CD4-positive, alpha-beta T cell (primary cell): ENCODE data around the gene RBCK1. TPM values are rescaled to one million over a fixed set of nuclear protein-coding genes. Genes with fewer than 3 reads are reported as not detected.

Source experiments
- ATAC-seq: fragments of 200-7000 bp; cut with Tn5 transposase; one replicate; pipeline ENCODE4 v1.10.0; 2022; ENCODE audit warnings: mild to moderate bottlenecking; ENCODE audit not compliant: poor library complexity
- CTCF ChIA-PET: fragments of 350-600 bp; sonication (Branson Sonifier 250); formaldehyde crosslinking; loops from one replicate; lab custom pipeline; 2021; ENCODE audit warnings: antibody characterized with exemption, inconsistent platforms; lab: Charles Lee
- POLR2A ChIA-PET: fragments of 350-600 bp; sonication (Branson Sonifier 250); formaldehyde crosslinking; loops from one replicate; lab custom pipeline; 2021; ENCODE audit warnings: antibody characterized with exemption, inconsistent platforms; lab: Charles Lee
- DNase-seq, 14 experiments: peaks; one replicate each; pipeline ENCODE4 v3.0.0-alpha.2; 2013 to 2020; ENCODE audit warnings: mixed read lengths in 2 of 14
- H3K27ac ChIP-seq, 2 donors: one replicate each; pipeline versions ENCODE4 v1.5.1 to v1.7.0; 2013; ENCODE audit warnings: low read length in 2 of 2, low read depth in 1 of 2, mild to moderate bottlenecking in 1 of 2
- H3K27me3 ChIP-seq, 2 experiments: 1 replicate in 1 of 2; 2 replicates in 1 of 2; pipeline versions ENCODE4 v1.6.1 to v1.7.0; 2013; ENCODE audit warnings: low read length in 2 of 2, control low read depth in 1 of 2, mild to moderate bottlenecking in 1 of 2, moderate library complexity in 1 of 2; ENCODE audit not compliant: insufficient read depth in 2 of 2, control insufficient read depth in 1 of 2
- H3K36me3 ChIP-seq: one replicate; pipeline ENCODE4 v1.6.1; 2013; ENCODE audit warnings: low read length, control low read depth; ENCODE audit not compliant: insufficient read depth
- H3K4me1 ChIP-seq: one replicate; pipeline ENCODE4 v1.6.1; 2013; ENCODE audit warnings: low read length, control low read depth; ENCODE audit not compliant: insufficient read depth
- H3K4me3 ChIP-seq: one replicate; pipeline ENCODE4 v1.5.1; 2013; ENCODE audit warnings: mild to moderate bottlenecking, low read length, moderate library complexity
- H3K9me3 ChIP-seq, 2 experiments: 1 replicate in 1 of 2; 2 replicates in 1 of 2; pipeline versions ENCODE4 v1.6.1 to v1.7.0; 2013; ENCODE audit warnings: low read length in 2 of 2, mild to moderate bottlenecking in 2 of 2, control low read depth in 1 of 2, moderate library complexity in 1 of 2; ENCODE audit not compliant: control insufficient read depth in 1 of 2, insufficient read depth in 1 of 2
- H3K27ac Mint-ChIP-seq: one replicate; pipeline ENCODE4 v1.8.0; 2020; ENCODE audit warnings: mixed read lengths
- H3K27me3 Mint-ChIP-seq: one replicate; pipeline ENCODE4 v1.8.0; 2021; ENCODE audit warnings: mixed read lengths
- H3K36me3 Mint-ChIP-seq: one replicate; pipeline ENCODE4 v1.8.0; 2021; ENCODE audit warnings: low read depth, mixed read lengths
- H3K4me1 Mint-ChIP-seq: one replicate; pipeline ENCODE4 v1.8.0; 2021; ENCODE audit warnings: low read depth, mixed read lengths
- H3K4me3 Mint-ChIP-seq: one replicate; pipeline ENCODE4 v1.8.0; 2020; ENCODE audit warnings: mild to moderate bottlenecking, mixed read lengths
- H3K9me3 Mint-ChIP-seq: one replicate; pipeline ENCODE4 v1.8.0; 2020; ENCODE audit warnings: mixed read lengths
- CTCF ChIP-seq: fragments of 200-600 bp; IDR thresholded peaks from one replicate; pipeline ENCODE4 v1.8.0; 2022; ENCODE audit warnings: antibody characterized with exemption, mild to moderate bottlenecking
- intact Hi-C, 2 experiments: fragments of 100-400 bp; cut with DNase I in 1 of 2; cut with micrococcal nuclease in 1 of 2; formaldehyde crosslinking; loops; one replicate each; pipeline versions ENCODE4 v1.15.1 to v1.9.0; 2023 to 2025; cut with DNase I, micrococcal nuclease
- total RNA-seq, 174 experiments: library from RNA in 2 of 174; stranded (reverse) in 2 of 174; gene quantifications; one replicate each; pipeline ENCODE4 v1.2.3 and lab custom pipeline; 2021 to 2026

The RBCK1 gene
- total RNA-seq, 2 experiments from 2014 or later: 53.3 to 57.3 TPM

GRCh38 chr20:362271-363254, 45.5 kb upstream of the RBCK1 start:
- CTCF ChIA-PET: interaction anchor here (0.6 to 1.2 kb wide), 3 partner anchors 8 to 283 kb away, joined by 3 to 4 read pairs (median 3); no protein-coding TSS in a partner anchor
- Mint-ChIP-seq H3K4me1 (peaks cover 31% of the 10 kb centered on the region), H3K36me3 (no peaks in the 10 kb centered on the region), H3K4me3 (peak overlapping the region; percentile 5), H3K27me3 (no peaks in the 10 kb centered on the region), H3K27ac (no peak overlapping the region), H3K9me3 (no peaks in the 10 kb centered on the region)
- H3K4me1 ChIP-seq: peaks cover 19% of the 10 kb centered on the region
- H3K36me3 ChIP-seq: no peaks in the 10 kb centered on the region
- H3K27ac ChIP-seq: no peak overlapping the region
- no peak overlapping the region for H3K4me3 ChIP-seq
- no peak for ATAC-seq
- POLR2A ChIA-PET: no interaction called here
- intact Hi-C loops: no loop called here
- H3K9me3 ChIP-seq: no peaks in the 10 kb centered on the region
- DNase-seq: peak in 5 of 14 experiments; percentile 14 to 40 (median 31)
- no peak for TF ChIP-seq CTCF
- no peaks in the 10 kb centered on the region for H3K27me3 ChIP-seq

- Histone ChIP-seq H3K36me3 (no peaks in the 10 kb centered on the region), H3K27ac (no peak overlapping the region), H3K4me3 (no peak overlapping the region), H3K4me1 (peaks cover 19% of the 10 kb centered on the region), H3K27me3 (no peaks in the 10 kb centered on the region), H3K9me3 (no peaks in the 10 kb centered on the region)
- ChIA-PET POLR2A (no interaction called here), CTCF (no interaction called here)
- Mint-ChIP-seq H3K4me1 (peaks cover 36% of the 10 kb centered on the region), H3K27me3 (no peaks in the 10 kb centered on the region), H3K4me3 (no peak overlapping the region), H3K27ac (no peak overlapping the region), H3K36me3 (no peaks in the 10 kb centered on the region), H3K9me3 (no peaks in the 10 kb centered on the region)
- ATAC-seq (no peak), DNase-seq (no peak)
- intact Hi-C loops: no loop called here
- TF ChIP-seq CTCF: no peak
These were observed 44.6 kb upstream of the RBCK1 start for GRCh38 chr20:363319-364078.

GRCh38 chr20:364905-365794, 42.9 kb upstream of the RBCK1 start:
- ChIA-PET CTCF (interaction anchor here (1.3 kb wide), 1 partner anchor 10 kb away, joined by 3 read pairs; no protein-coding TSS in a partner anchor), POLR2A (interaction anchor here (1.0 kb wide), 1 partner anchor 43 kb away, joined by 3 read pairs; no protein-coding TSS in a partner anchor)
- Histone ChIP-seq H3K36me3 (no peaks in the 10 kb centered on the region), H3K9me3 (no peaks in the 10 kb centered on the region), H3K4me1 (peaks cover 19% of the 10 kb centered on the region), H3K27me3 (no peaks in the 10 kb centered on the region), H3K27ac (no peak overlapping the region), H3K4me3 (no peak overlapping the region)
- intact Hi-C loops: no loop called here
- H3K4me1 Mint-ChIP-seq: peaks cover 36% of the 10 kb centered on the region
- H3K27me3 Mint-ChIP-seq: no peaks in the 10 kb centered on the region
- DNase-seq (peak in 1 of 14 experiments; percentile 8), ATAC-seq (no peak)
- H3K36me3 Mint-ChIP-seq: no peaks in the 10 kb centered on the region
- no peak for TF ChIP-seq CTCF
- no peak overlapping the region for H3K4me3 Mint-ChIP-seq
- peak overlapping the region; percentile 31 for H3K27ac Mint-ChIP-seq
- no peaks in the 10 kb centered on the region for H3K9me3 Mint-ChIP-seq
